Activated CD4-positive, alpha-beta T cell treated with anti-CD3 and anti-CD28 coated beads, Interleukin-2, amount 10 ng/mL, durations not matched to agents 7 days and 5 days (primary cell): ENCODE data around the gene ITFG1. TPM values are rescaled to one million over a fixed set of nuclear protein-coding genes. Genes with fewer than 3 reads are reported as not detected.
A peak's percentile ranks its signal among the peaks of the same experiment; 100 is the strongest.
"Not testable (repeated sequence)": the region's sequence is repeated elsewhere in the genome, so short reads cannot be mapped to it uniquely, and the experiment has no call there.

Experiments used
- CTCF ChIA-PET: fragments of 350-600 bp; sonication (Branson Sonifier 250); formaldehyde crosslinking; loops from one replicate; lab custom pipeline; 2021; ENCODE audit warnings: antibody characterized with exemption; lab: Charles Lee
- POLR2A ChIA-PET: fragments of 350-600 bp; sonication (Branson Sonifier 250); formaldehyde crosslinking; loops from one replicate; lab custom pipeline; 2021; ENCODE audit warnings: antibody characterized with exemption; lab: Charles Lee
- DNase-seq: peaks from one replicate; pipeline ENCODE4 v3.0.0-alpha.2; 2020
- H3K27ac Mint-ChIP-seq: one replicate; pipeline ENCODE4 v1.8.0; 2021; ENCODE audit warnings: mild to moderate bottlenecking, moderate library complexity, mixed read lengths
- H3K27me3 Mint-ChIP-seq: one replicate; pipeline ENCODE4 v1.8.0; 2021; ENCODE audit warnings: mixed read lengths
- H3K36me3 Mint-ChIP-seq: one replicate; pipeline ENCODE4 v1.8.0; 2021; ENCODE audit warnings: low read depth, mixed read lengths
- H3K4me1 Mint-ChIP-seq: one replicate; pipeline ENCODE4 v1.8.0; 2021; ENCODE audit warnings: mixed read lengths
- H3K4me3 Mint-ChIP-seq: one replicate; pipeline ENCODE4 v1.8.0; 2021; ENCODE audit warnings: mild to moderate bottlenecking, moderate library complexity, mixed read lengths
- H3K9me3 Mint-ChIP-seq: one replicate; pipeline ENCODE4 v1.8.0; 2021; ENCODE audit warnings: mixed read lengths
- total RNA-seq, 2 experiments: library from RNA; stranded (reverse); gene quantifications; one replicate each; pipeline ENCODE4 v1.2.3, GENCODE V29; 2021

ITFG1 gene
- total RNA-seq, 2 experiments from 2014 or later: 26.7 to 34.7 TPM

DNA sequence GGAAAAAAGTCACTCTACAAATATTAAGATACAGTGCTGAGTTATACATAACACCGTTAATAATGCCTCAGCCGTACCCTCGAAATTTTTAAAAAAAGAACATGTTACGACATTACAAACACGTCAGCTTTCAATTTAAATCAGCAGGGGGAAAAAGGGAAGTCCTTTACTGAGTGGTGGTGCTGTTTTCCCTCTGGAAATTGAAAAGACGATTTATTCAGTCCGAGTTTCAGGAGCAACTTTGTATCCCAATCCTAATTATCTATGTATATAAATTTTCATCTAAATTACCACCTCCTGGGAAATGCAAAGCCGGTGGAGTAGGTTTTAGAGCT is 318.4 kb downstream of the ITFG1 start:
- H3K4me3 Mint-ChIP-seq: peak overlapping the region; percentile 76
- H3K4me1 Mint-ChIP-seq: peaks cover 25% of the 10 kb centered on the region
- no peak overlapping the region for H3K27ac Mint-ChIP-seq
- DNase-seq: no peak
- H3K9me3 Mint-ChIP-seq: no peaks in the 10 kb centered on the region
- H3K27me3 Mint-ChIP-seq: peaks cover 28% of the 10 kb centered on the region
- no peaks in the 10 kb centered on the region for H3K36me3 Mint-ChIP-seq
- ChIA-PET POLR2A (no interaction called here), CTCF (interaction anchor here (1.2 to 3.2 kb wide), 14 partner anchors 11 to 1022 kb away, joined by 3 to 33 read pairs (median 4); no protein-coding TSS in a partner anchor)

DNA sequence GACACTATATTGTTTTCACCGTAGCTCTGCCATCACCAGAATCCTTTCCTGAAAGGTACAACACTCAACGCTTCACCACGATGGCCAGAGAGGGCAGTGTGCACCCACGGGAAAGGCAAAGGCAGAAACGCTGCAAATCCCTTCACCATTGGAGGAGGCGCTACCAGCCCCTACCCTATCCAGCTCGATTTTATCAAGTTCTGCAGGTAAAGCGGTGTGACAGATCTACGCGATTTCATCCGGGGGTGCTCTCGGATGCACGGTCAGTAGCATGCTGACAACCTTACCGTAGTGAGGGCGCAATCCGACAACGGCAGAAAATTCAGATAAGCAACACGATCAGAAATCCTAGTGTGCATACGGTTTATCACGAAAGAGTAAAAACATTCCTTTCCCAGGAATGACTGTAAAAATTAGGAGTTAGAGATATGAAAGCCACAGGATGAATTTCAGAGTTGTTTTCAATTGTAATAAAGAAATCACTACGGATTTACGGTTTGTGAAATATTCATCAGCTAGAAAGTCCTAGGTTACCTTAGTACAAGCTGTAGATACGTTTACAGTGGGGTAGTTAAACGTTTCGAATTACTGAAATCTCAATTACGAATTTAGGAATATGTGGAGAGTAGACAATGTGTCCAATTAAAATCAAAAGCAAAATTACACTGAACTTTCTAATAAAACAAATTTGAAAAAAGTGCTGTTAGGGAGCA is 318.9 kb downstream of the ITFG1 start:
- H3K27ac Mint-ChIP-seq: peak overlapping the region; percentile 76
- H3K4me1 Mint-ChIP-seq: peaks cover 27% of the 10 kb centered on the region
- CTCF ChIA-PET: interaction anchor here (0.6 to 3.2 kb wide), 21 partner anchors 10 to 1034 kb away, joined by 3 to 33 read pairs (median 4); no protein-coding TSS in a partner anchor
- H3K9me3 Mint-ChIP-seq: no peaks in the 10 kb centered on the region
- peak; percentile 89 for DNase-seq
- H3K27me3 Mint-ChIP-seq: peaks cover 28% of the 10 kb centered on the region
- H3K4me3 Mint-ChIP-seq: peak overlapping the region; percentile 76
- POLR2A ChIA-PET: interaction anchor here (0.8 kb wide), 1 partner anchor 1012 kb away, joined by 4 read pairs; no protein-coding TSS in a partner anchor
- no peaks in the 10 kb centered on the region for H3K36me3 Mint-ChIP-seq

DNA sequence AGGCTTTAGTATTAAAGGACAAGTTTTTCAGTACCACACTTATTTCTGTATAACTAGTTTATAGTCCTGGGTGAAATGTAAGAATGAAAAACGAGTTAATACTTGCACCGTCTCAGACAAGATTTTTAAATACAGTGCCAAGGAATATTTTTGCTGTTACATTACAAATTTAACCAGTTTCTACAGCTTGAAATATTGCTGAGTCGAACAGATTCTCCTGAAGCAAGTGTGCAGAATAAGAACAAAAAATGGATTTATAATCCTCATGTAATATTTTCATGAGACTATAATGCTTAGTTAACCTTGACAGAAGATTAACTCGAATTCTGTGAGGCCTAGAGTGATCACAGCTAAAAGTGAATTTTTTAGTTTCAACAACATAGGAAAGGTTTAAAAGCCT is 320.2 kb downstream of the ITFG1 start:
- Mint-ChIP-seq H3K27me3 (peaks cover 24% of the 10 kb centered on the region), H3K9me3 (no peaks in the 10 kb centered on the region), H3K4me3 (no peak overlapping the region), H3K4me1 (peaks cover 34% of the 10 kb centered on the region), H3K36me3 (no peaks in the 10 kb centered on the region), H3K27ac (no peak overlapping the region)
- no peak for DNase-seq
- CTCF ChIA-PET: interaction anchor here (2.5 kb wide), 2 partner anchors 24 to 1017 kb away, joined by 9 to 11 read pairs; no protein-coding TSS in a partner anchor
- POLR2A ChIA-PET: no interaction called here

DNA sequence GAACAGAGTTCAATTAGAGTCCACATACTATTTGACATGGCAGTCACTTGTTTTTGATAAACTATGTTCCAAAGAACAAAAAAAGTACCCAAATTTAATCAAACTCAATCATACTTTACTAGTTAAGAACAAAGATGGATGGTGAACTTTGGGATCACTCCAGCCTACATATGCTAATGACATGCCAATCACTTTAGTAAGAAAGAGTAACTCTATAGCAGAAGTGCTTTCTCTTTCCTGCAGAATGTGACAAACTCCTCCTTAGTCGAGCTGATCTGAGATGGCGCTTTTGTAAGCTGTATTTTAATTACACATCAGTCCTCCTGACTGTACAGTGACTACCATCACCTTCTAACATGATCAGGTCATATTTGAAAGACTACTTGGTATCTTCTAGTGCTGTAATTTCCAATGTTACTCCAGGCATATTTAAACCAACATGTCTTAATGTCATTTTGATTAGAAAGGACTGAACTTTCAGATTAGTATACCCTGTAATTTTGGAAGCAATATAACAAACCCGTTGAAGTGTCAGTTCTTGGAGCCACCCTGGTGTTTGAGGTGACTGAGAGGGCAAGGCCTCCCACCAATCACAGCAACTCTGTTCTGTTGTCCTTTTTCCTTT is 321.2 kb downstream of the ITFG1 start:
- Mint-ChIP-seq H3K36me3 (no peaks in the 10 kb centered on the region), H3K4me3 (no peak overlapping the region), H3K9me3 (no peaks in the 10 kb centered on the region), H3K27ac (no peak overlapping the region), H3K4me1 (peaks cover 35% of the 10 kb centered on the region), H3K27me3 (peaks cover 14% of the 10 kb centered on the region)
- ChIA-PET CTCF (no interaction called here), POLR2A (no interaction called here)
- no peak for DNase-seq

DNA sequence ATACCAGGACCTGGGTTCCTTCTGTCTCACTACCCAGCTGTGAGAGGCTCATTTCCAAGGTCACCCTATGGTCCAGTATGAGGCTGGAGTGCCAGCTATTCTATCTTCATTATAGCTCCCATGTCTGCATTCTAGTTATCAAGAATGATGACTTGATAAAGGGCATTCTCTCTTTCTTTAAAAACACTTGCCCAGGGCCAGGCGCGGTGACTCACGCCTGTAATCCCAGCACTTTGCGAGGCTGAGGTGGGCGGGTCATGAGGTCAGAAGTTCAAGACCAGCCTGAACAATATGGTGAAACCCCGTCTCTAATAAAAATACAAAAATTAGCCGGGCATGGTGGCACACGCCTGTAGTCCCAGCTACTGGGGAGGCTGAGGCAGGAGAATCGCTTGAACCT is 322.9 kb downstream of the ITFG1 start:
- DNase-seq, H3K36me3 Mint-ChIP-seq, H3K27ac Mint-ChIP-seq, POLR2A ChIA-PET, H3K4me3 Mint-ChIP-seq, CTCF ChIA-PET, H3K9me3 Mint-ChIP-seq: not testable (repeated sequence)
- H3K27me3 Mint-ChIP-seq: peaks cover 11% of the 10 kb centered on the region
- H3K4me1 Mint-ChIP-seq: peaks cover 34% of the 10 kb centered on the region

DNA sequence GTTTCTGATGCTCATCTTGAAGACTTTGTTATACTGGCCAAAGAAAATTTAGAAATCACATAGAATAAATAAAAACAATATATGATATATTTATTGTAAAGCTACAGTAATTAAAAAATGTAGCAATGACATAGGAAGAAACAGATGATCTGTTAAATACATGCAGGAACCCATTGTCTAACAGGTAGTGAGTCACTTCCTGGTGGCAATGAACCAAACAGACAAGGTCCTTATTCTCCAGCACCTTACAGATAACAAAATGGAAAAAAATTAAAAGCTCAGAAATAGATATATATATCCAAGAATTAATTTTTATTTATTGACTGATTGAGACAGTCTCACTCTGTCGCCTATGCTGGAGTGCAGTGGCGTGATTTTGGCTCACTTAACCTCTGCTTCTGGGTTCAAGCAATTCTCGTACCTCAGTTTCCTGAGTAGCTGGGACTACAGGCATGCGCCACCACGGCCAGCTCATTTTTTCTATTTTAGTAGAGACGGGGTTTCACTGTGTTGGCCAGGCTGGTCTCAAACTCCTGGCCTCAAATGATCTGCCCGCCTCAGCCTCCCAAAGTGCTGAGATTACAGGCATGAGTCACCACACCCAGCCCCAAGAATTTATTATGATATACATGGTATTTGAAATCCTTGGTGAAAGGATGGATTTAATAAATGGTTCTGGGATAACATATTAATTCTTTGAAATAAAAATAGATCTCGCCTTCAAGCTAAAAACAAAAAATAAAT is 324.6 kb downstream of the ITFG1 start:
- POLR2A ChIA-PET: no interaction called here
- H3K36me3 Mint-ChIP-seq: no peaks in the 10 kb centered on the region

DNA sequence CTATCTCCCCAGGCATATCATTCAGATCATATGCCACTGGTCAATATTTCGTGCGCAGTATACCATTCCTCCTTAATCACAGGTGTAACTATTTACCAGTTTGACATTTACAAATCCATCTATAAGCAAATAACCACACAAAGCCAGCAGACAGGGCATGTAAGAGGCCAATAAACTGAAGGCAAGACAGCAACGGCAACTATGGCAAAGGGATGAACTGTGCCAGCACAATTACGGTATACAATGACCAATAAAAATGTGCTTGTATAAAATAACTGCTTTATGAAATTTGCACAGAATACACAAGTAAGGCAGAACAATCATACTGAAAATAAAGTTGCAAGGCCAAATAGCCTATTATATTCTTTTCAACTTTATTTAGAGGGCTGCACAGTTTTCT is 326.3 kb downstream of the ITFG1 start:
- Mint-ChIP-seq H3K9me3 (no peaks in the 10 kb centered on the region), H3K4me3 (no peak overlapping the region), H3K4me1 (peaks cover 22% of the 10 kb centered on the region), H3K27ac (no peak overlapping the region), H3K27me3 (no peaks in the 10 kb centered on the region), H3K36me3 (no peaks in the 10 kb centered on the region)
- CTCF ChIA-PET: no interaction called here
- no peak for DNase-seq
- POLR2A ChIA-PET: no interaction called here

More for the DNA sequence above, 324.6 kb downstream of the ITFG1 start:
- H3K4me3 Mint-ChIP-seq: no peak overlapping the region
- no peaks in the 10 kb centered on the region for H3K27me3 Mint-ChIP-seq
- no peaks in the 10 kb centered on the region for H3K9me3 Mint-ChIP-seq
- DNase-seq: no peak
- no peak overlapping the region for H3K27ac Mint-ChIP-seq
- peaks cover 22% of the 10 kb centered on the region for H3K4me1 Mint-ChIP-seq
- CTCF ChIA-PET: interaction anchor here (1.2 to 1.4 kb wide), 2 partner anchors 98 to 145 kb away, joined by 3 to 7 read pairs; no protein-coding TSS in a partner anchor

DNA sequence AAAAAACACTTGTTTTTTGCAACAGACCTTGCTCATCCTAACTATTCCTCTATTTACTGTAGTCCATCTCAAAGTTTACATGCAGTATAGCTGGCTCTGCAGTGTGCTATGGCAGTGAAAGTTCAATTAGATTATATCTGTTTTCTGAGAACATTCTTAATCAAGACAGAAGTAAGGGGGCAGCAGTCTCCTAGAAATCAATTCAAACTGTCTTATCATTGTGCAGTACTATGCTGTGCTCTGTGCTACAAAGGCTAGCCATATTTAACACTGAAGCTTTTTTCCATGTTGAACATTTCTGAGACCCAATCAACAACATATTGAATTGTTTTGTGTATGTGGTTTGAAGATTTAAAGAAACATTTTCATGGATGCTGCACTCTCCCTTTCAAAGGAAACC is 328.6 kb downstream of the ITFG1 start:
- Mint-ChIP-seq H3K4me3 (no peak overlapping the region), H3K4me1 (peaks cover 11% of the 10 kb centered on the region), H3K36me3 (no peaks in the 10 kb centered on the region), H3K27ac (no peak overlapping the region), H3K27me3 (no peaks in the 10 kb centered on the region), H3K9me3 (no peaks in the 10 kb centered on the region)
- ChIA-PET POLR2A (no interaction called here), CTCF (interaction anchor here (2.3 kb wide), 1 partner anchor 9 kb away, joined by 12 read pairs; no protein-coding TSS in a partner anchor)
- DNase-seq: no peak

DNA sequence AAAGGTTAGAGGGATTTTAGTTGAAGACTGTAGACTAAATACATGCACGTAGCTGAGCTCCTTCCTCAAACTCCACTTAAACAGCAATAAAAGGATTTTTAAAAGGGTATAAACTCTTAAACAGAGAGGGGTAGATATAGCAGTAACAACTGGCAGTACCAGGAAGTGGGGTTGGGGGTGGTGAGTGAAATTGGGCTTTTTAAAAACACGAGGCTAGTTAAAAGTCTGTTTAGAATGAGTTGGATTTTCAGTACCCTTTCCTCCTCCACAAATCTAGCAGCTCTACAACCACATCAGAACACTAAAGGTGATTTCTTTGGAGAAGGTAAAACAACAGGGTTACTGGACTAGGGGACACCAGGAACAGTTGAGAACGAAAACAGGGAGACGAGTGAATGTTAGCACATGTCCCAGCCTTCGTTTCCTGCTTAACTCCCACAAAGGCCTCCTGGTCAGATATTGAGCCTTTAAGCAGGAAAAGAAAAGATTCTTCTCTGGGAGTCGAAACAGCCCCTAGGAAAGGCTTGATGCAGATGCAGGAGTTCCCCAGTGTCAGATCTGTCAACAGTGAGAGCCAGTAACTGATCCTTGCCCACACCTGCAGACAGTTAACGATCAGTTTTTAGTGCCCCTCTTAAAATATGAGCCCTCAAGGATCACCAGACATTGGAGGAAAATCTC is 331.0 kb downstream of the ITFG1 start:
- no peaks in the 10 kb centered on the region for H3K9me3 Mint-ChIP-seq
- H3K27ac Mint-ChIP-seq: no peak overlapping the region
- H3K36me3 Mint-ChIP-seq: no peaks in the 10 kb centered on the region
- ChIA-PET CTCF (interaction anchor here (1.0 kb wide), 1 partner anchor 12 kb away, joined by 3 read pairs; no protein-coding TSS in a partner anchor), POLR2A (no interaction called here)
- no peak overlapping the region for H3K4me3 Mint-ChIP-seq
- DNase-seq: no peak
- H3K4me1 Mint-ChIP-seq: no peaks in the 10 kb centered on the region
- H3K27me3 Mint-ChIP-seq: no peaks in the 10 kb centered on the region

DNA sequence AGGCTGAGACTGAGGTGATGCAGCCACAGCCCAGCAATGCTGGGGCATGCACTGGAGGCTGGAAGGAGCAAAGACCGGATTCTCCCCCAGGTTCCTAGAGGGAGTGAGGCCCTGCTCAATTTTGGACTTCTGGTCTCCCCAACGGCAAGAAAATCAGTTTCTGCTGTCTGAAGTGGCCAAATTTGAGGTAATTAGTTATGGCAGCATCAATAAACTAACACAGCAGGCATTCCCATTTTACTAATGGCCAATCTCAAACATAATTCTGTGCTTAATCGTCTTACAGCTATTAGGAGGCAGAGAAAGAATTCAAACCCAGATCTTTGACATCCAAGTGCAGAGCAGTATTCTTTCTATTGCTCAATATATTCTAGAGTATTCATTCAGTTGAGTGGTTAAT is 333.3 kb downstream of the ITFG1 start:
- ChIA-PET CTCF (no interaction called here), POLR2A (no interaction called here)
- H3K4me3 Mint-ChIP-seq: no peak overlapping the region
- H3K36me3 Mint-ChIP-seq: no peaks in the 10 kb centered on the region
- H3K4me1 Mint-ChIP-seq: no peaks in the 10 kb centered on the region
- DNase-seq: no peak
- H3K9me3 Mint-ChIP-seq: no peaks in the 10 kb centered on the region
- H3K27ac Mint-ChIP-seq: no peak overlapping the region
- H3K27me3 Mint-ChIP-seq: no peaks in the 10 kb centered on the region

DNA sequence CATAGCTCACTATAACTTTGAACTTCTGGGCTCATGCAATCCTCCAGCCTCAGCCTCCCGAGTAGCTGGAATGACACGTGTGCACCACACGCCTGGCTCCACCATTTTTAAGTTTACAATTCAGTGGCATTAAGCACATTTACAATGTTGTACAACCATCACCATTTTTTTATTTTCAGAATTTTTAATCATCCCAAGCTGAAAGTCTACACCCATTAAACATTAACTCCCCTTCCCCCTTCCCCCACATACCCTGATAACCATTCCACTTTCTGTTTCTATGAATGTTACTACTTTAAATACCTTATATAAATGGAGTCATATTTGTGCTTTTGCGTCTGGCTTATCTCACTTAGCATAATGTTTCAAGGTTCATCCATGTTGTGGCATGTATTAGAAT is 335.1 kb downstream of the ITFG1 start:
- Mint-ChIP-seq H3K4me3 (no peak overlapping the region), H3K27me3 (no peaks in the 10 kb centered on the region), H3K4me1 (no peaks in the 10 kb centered on the region), H3K36me3 (peaks cover 5% of the 10 kb centered on the region), H3K9me3 (no peaks in the 10 kb centered on the region), H3K27ac (no peak overlapping the region)
- no peak for DNase-seq
- POLR2A ChIA-PET: no interaction called here
- CTCF ChIA-PET: interaction anchor here (1.8 kb wide), 1 partner anchor 16 kb away, joined by 4 read pairs; no protein-coding TSS in a partner anchor

DNA sequence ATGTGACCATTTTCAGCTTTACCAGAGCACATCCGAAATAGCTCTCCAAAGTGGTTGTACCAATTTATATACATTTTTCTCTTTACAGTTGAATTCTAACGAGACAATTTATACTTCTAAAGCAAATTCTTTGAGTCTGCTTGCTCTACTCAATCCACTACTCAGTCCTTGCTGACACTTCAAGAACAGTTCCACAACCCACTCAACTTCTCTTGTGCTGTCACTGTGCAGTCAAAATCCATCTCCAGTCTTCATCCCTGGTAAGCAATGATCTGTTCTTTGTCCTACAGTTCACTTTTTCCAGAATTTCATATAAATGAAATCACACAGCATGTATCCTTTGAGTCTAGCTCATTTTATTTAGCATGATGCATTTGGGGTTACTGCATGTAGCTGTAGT is 347.7 kb downstream of the ITFG1 start:
- Mint-ChIP-seq H3K9me3 (no peaks in the 10 kb centered on the region), H3K4me3 (no peak overlapping the region), H3K27ac (no peak overlapping the region), H3K36me3 (no peaks in the 10 kb centered on the region), H3K27me3 (no peaks in the 10 kb centered on the region), H3K4me1 (peaks cover 11% of the 10 kb centered on the region)
- no peak for DNase-seq
- ChIA-PET POLR2A (no interaction called here), CTCF (interaction anchor here (1.0 to 1.4 kb wide), 2 partner anchors 15 to 1052 kb away, joined by 3 read pairs; no protein-coding TSS in a partner anchor)
